Type B pancreatic cell (in vitro differentiated cells): Measurements from ENCODE around the gene PRND. TPM values are rescaled to one million over a fixed set of nuclear protein-coding genes. Genes with fewer than 3 reads are reported as not detected.
"Not testable (repeated sequence)": the region's sequence is repeated elsewhere in the genome, so short reads cannot be mapped to it uniquely, and the experiment has no call there.

Experiments
- DNase-seq: peaks from one replicate; pipeline ENCODE4 v3.0.0; 2021; ENCODE audit warnings: mixed read lengths; ENCODE audit not compliant: unreplicated experiment; ENCODE audit errors: extremely low spot score
- H3K27ac Mint-ChIP-seq: 2 replicates; pipeline ENCODE4 v1.8.0; 2021; ENCODE audit warnings: mild to moderate bottlenecking, mixed read lengths
- H3K27me3 Mint-ChIP-seq: 2 replicates; pipeline ENCODE4 v1.8.0; 2021; ENCODE audit warnings: mixed read lengths
- H3K36me3 Mint-ChIP-seq: 2 replicates; pipeline ENCODE4 v1.8.0; 2021; ENCODE audit warnings: mixed read lengths
- H3K4me1 Mint-ChIP-seq: one replicate; pipeline ENCODE4 v1.8.0; 2021; ENCODE audit warnings: mixed read lengths; ENCODE audit not compliant: unreplicated experiment
- H3K4me3 Mint-ChIP-seq: 2 replicates; pipeline ENCODE4 v1.8.0; 2021; ENCODE audit warnings: mild to moderate bottlenecking, mixed read lengths
- H3K9me3 Mint-ChIP-seq: 2 replicates; pipeline ENCODE4 v1.8.0; 2021; ENCODE audit warnings: mixed read lengths
- total RNA-seq: library from RNA; stranded (reverse); gene quantifications from 2 replicates; pipeline ENCODE4 v1.2.1, GENCODE V29; 2021; ENCODE audit warnings: low replicate concordance
- TF ChIP-seq, protein P1 (sequence below): fragments of 200-600 bp; sonication (generic); conservative IDR thresholded peaks from 2 replicates; pipeline ENCODE4 v1.5.0; 2021; ENCODE audit warnings: antibody characterized with exemption, mild to moderate bottlenecking

PRND gene
- total RNA-seq, 1 donor from 2014 or later: 0.48 TPM

DNA sequence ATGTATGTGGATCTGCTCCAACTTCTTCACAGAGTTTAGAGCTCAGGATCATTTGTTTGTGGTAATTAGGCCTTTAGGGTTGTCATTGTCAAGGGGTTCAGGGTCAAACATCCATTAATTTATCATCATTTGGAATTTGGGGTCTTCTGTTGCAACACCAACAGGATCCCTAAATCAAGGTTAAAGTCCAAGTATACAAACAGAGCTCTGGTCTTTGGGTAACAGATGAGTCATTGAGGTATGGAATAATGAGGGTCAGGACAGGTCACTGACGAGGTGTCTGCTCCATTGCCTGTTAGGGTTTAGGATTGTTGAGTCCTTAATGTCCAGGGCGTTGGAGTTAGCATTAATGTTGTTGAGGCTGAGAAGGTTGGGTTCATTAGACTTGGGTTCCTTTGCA lies 47.6 kb downstream of the PRND start:
- peaks cover 6% of the 10 kb centered on the region for H3K9me3 Mint-ChIP-seq
- no peak overlapping the region for H3K27ac Mint-ChIP-seq
- no peaks in the 10 kb centered on the region for H3K4me1 Mint-ChIP-seq
- TF ChIP-seq, protein P1, sequence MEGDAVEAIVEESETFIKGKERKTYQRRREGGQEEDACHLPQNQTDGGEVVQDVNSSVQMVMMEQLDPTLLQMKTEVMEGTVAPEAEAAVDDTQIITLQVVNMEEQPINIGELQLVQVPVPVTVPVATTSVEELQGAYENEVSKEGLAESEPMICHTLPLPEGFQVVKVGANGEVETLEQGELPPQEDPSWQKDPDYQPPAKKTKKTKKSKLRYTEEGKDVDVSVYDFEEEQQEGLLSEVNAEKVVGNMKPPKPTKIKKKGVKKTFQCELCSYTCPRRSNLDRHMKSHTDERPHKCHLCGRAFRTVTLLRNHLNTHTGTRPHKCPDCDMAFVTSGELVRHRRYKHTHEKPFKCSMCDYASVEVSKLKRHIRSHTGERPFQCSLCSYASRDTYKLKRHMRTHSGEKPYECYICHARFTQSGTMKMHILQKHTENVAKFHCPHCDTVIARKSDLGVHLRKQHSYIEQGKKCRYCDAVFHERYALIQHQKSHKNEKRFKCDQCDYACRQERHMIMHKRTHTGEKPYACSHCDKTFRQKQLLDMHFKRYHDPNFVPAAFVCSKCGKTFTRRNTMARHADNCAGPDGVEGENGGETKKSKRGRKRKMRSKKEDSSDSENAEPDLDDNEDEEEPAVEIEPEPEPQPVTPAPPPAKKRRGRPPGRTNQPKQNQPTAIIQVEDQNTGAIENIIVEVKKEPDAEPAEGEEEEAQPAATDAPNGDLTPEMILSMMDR: no peak
- H3K27me3 Mint-ChIP-seq: peaks cover 8% of the 10 kb centered on the region
- H3K36me3 Mint-ChIP-seq: no peaks in the 10 kb centered on the region
- no peak overlapping the region for H3K4me3 Mint-ChIP-seq
- no peak for DNase-seq

DNA sequence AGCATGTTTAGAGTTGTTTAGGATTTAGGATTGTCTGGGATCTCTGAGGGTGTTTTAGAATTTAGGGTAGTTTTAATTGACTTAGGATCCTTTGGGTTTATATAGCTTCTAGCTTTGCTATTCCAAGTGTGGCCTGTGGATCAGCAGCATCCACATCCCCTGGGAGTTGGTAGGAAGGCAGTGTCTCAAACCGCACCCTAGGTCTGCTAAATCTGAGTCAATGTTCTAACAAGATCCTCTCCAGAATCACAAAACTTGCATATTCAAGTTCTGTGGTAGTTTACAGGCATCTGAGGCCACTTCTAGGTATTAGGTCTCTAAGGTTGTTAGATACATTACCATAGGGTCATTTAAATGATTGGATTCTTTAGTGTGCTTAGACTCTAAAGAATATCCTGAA lies 48.3 kb downstream of the PRND start:
- peaks cover 8% of the 10 kb centered on the region for H3K27me3 Mint-ChIP-seq
- DNase-seq: no peak
- H3K27ac Mint-ChIP-seq: no peak overlapping the region
- peaks cover 6% of the 10 kb centered on the region for H3K9me3 Mint-ChIP-seq
- no peaks in the 10 kb centered on the region for H3K36me3 Mint-ChIP-seq
- no peaks in the 10 kb centered on the region for H3K4me1 Mint-ChIP-seq
- no peak overlapping the region for H3K4me3 Mint-ChIP-seq
- TF ChIP-seq, protein P1: no peak

DNA sequence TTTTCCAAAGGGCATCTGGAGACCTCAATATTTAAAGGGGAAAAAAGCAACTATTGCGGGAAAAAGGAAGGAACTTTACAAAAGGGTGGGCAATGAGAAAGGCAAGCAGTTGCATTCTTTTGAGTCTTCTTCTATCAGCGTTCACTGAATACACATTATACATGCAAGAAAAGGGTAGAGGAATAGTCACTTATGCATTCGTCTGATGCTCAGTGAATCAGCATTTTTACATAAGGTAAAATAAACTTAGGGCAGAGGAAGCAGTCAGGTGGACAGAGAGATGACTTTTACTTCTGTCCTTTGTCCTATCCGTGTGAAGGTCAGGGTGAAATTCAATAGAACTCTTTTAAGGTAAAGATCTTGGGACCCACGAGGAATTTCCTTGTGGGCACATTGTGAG lies 49.3 kb downstream of the PRND start:
- peaks cover 8% of the 10 kb centered on the region for H3K27me3 Mint-ChIP-seq
- no peak for DNase-seq
- no peaks in the 10 kb centered on the region for H3K4me1 Mint-ChIP-seq
- no peak overlapping the region for H3K4me3 Mint-ChIP-seq
- H3K36me3 Mint-ChIP-seq: no peaks in the 10 kb centered on the region
- TF ChIP-seq, protein P1: no peak
- H3K9me3 Mint-ChIP-seq: peaks cover 6% of the 10 kb centered on the region
- H3K27ac Mint-ChIP-seq: no peak overlapping the region

DNA sequence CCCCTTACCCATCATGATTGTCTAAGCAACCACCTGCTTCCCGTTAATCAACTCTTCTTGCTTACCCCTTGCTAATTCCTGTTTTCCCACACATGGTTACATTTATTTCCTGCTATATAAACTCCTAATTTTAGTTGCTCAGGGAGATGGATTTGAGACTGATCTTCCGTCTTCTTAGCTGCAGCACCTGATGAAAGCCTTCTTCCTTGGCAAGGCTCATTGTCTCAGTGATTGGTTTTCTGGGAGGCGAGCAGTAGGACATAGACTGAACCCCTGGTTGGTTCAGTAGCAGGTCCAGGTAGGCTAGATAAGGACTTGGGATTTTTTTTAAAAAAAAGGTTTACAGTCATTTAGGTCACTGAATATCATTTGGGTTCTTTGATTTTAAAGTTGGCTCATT lies 50.4 kb downstream of the PRND start:
- H3K27me3 Mint-ChIP-seq: peaks cover 8% of the 10 kb centered on the region
- H3K36me3 Mint-ChIP-seq: no peaks in the 10 kb centered on the region
- peaks cover 6% of the 10 kb centered on the region for H3K9me3 Mint-ChIP-seq
- no peak overlapping the region for H3K4me3 Mint-ChIP-seq
- TF ChIP-seq, protein P1: no peak
- H3K27ac Mint-ChIP-seq: no peak overlapping the region
- H3K4me1 Mint-ChIP-seq: no peaks in the 10 kb centered on the region
- no peak for DNase-seq

DNA sequence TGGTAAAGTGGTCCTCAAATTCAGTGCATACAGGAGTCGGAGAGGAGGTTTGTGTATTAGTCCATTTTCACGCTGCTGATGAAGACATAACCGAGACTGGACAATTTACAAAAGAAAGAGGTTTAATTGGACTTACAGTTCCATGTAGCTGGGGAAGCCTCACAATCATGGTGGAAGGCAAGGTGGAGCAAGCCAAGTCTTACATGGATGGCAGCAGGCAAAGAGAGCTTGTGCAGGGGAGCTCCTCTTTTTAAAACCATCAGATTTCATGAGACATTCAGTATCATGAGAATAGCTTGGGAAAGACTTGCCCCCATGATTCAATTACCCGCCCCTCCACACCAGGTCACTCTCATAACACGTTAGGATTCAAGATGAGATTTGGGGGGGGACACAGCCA lies 51.3 kb downstream of the PRND start:
- H3K36me3 Mint-ChIP-seq, H3K27ac Mint-ChIP-seq, H3K27me3 Mint-ChIP-seq, H3K4me3 Mint-ChIP-seq, H3K9me3 Mint-ChIP-seq, H3K4me1 Mint-ChIP-seq, DNase-seq: not testable (repeated sequence)

DNA sequence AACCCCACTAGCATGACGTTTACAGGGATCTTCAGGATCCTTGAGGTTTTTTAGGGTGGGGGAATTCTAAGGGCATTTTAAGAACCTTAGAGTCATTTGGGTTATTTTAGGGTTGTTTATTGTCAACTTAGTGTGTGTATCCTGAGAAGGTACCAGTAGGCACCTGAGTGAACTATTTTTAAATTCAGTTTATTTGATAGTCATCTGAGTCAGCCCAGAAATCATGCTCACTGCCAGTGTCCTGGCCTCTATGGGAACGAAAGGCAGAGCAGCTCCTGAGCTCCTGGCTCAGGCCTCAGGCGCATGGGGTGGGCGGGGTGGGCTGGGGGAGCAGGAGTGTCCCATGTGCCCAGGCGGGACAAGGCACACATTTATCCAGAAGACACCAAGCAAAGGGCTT lies 52.0 kb downstream of the PRND start:
- Mint-ChIP-seq H3K4me1 (no peaks in the 10 kb centered on the region), H3K9me3 (peaks cover 6% of the 10 kb centered on the region), H3K27me3 (peaks cover 8% of the 10 kb centered on the region), H3K36me3 (no peaks in the 10 kb centered on the region), H3K27ac (no peak overlapping the region), H3K4me3 (no peak overlapping the region)
- TF ChIP-seq, protein P1: no peak
- no peak for DNase-seq
